Measurements from ENCODE around the gene EBPL.
"Not testable (repeated sequence)": the region's sequence is repeated elsewhere in the genome, so short reads cannot be mapped to it uniquely, and the experiment has no call there.

Gene EBPL

GRCh38 chr13:49632156-49632555 is 59.1 kb downstream of the EBPL start:
- no peak for DNase-seq

GRCh38 chr13:49630580-49630979 is 60.7 kb downstream of the EBPL start:
- DNase-seq, result no peak

GRCh38 chr13:49629947-49630346 is 61.3 kb downstream of the EBPL start:
- DNase-seq, result no peak

DNA sequence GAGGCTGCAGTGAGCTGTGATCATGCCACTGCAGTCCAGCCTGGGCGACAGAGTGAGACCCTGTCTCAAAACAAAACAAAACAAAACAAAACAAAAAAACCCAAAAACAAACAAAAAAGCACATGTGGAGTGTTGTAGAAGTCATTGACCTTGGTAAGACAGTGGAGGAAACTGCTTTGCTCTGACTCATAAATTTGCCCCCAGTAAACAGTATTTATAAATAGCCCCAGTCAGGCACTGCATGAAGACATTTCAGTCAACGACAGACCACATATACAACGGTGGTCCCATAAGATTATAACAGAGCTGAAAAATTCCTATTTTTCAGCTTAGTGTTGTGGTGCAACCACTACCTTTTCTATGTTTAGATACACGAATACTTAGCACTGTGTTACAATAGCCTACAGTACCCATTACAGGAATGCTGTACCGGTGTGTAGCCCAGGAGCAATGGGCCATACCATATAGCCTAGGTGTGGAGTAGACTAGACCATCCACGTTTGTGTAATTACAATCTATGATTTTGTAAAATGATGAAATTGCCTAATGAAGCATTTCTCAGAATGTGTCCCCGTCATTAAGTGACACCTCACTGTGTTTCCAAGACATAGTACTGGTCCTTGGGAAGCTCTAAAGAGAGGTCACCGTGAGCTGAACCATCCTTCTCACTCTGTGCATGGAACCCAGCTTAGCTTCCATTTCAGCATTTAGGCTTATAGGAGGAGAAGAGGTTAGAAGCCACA is 61.9 kb downstream of the EBPL start:
- no peak for DNase-seq

DNA sequence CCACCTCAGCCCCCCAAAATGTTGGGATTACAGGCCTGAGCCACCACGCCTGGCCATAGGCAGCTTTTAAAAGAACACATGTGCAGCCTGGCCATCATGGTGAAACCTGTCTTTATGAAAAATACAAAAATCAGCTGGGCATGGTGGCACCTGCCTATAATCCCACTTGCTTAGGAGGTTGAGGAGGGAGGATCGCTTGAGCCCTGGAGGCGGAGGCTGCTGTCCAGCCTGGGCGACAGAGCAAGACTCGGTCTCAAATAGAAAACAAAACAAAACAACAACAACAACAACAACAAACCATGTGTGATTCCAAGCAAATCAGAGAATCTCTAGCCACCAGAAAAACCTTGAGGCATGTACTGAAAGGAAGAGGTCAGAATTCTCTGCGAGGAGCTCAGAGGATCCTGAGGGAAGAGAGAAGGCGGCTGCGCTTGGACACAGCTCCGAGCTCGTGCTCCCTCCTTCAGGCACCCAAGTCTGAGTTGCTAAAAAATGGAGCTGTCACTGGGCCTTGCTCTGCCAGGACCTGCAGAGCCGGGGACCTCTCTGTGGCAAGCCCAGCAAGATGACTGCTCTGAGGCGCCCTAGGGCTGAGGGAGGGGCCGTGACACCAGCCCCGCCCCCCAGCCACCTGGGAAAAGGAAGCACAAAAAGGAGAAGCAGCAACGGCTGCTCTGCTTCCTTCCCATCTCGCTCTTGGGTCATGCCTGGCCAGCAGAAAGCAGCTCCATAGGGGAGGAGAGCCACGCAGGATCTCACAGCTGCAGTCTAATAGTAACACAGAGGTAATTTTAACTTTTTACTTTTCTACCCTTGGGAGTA is 63.2 kb downstream of the EBPL start, which contains the start of gene ARL11:
ARL11 (plus strand) TSS at position 677 of the 822 bp plus-strand sequence. CDS start 1,941 bp downstream, outside the sequence.
- DNase-seq, result no peak

- DNase-seq, result no peak
Observed at GRCh38 chr13:49625392-49626079, 65.8 kb downstream of the EBPL start.

DNA sequence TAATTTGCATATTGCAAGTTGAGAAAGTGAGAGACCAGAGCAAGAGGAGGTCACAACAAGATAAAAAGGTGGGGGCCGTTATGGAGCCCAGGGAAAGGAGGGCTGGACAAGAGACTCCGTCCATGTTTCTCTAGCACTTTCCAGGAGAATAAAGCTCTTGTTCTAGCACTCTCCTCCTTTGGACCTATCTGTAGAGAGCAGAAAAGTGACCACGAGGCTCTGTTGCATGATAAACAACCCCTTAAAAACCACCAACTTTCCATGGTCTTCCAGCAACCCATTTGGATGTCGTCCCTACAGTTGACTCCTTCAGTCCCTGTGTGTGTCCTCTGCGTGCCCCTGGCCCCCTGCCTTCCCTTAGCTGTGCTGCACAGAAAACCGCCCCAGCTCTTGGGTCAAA is 67.1 kb downstream of the EBPL start:
- no peak for DNase-seq

GRCh38 chr13:49622174-49622946 is 68.9 kb downstream of the EBPL start:
- DNase-seq, result no peak

DNA sequence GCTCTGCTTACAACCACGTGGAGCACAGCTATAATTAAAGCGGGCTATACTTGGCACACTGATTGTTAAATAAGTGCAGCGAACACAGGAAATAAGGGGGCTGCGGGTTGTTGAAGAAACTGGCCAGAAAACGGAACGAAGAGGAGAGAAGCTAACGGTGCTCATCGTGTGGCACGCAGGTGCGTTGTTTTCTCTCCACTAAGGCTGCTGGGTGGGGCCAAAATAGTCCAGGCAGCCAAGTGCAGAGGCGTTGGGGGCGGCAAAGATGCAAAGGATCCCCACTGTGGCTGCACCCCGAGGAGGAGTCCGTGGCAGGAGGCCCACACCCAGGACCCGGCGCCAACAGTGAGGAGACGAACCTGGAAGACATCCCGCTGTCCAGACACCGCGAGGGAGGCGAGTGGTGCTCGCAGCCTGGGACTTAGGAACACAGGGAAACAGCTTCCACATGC is 71.1 kb downstream of the EBPL start:
- no peak for DNase-seq

- no peak for DNase-seq
Observed at GRCh38 chr13:49616676-49617065, 74.6 kb downstream of the EBPL start.

GRCh38 chr13:49615836-49616675 is 75.2 kb downstream of the EBPL start:
- DNase-seq, result no peak

GRCh38 chr13:49612042-49612441 is 79.2 kb downstream of the EBPL start:
- not testable (repeated sequence) for DNase-seq
